GM12878 (cell line): ENCODE data around the gene OTOS.

ENCODE experiments used
- CTCF ChIP-seq, 3 experiments: IDR thresholded peaks in 2 of 3; conservative IDR thresholded peaks in 1 of 3; 2 replicates each; pipeline ENCODE4 v1.5.1; 2011; ENCODE audit warnings: low read depth in 3 of 3, low read length in 3 of 3, mild to moderate bottlenecking in 3 of 3, control low read depth in 2 of 3, moderate library complexity in 2 of 3, inconsistent platforms in 1 of 3, mixed read lengths in 1 of 3; ENCODE audit not compliant: control insufficient read depth in 2 of 3, insufficient read depth in 1 of 3; ENCODE audit errors: extremely low read depth in 1 of 3
- POLR2A ChIP-seq: IDR thresholded peaks from 2 replicates; pipeline ENCODE4 v1.6.1; 2011; ENCODE audit warnings: low read depth, mild to moderate bottlenecking, low read length
- TF ChIP-seq, protein P1 (sequence below): IDR thresholded peaks from 2 replicates; pipeline ENCODE4 v1.6.1; 2012; ENCODE audit warnings: mild to moderate bottlenecking, low read depth, low read length

GRCh38 chr2:240182476-240182875, 42.0 kb upstream of the OTOS start:
- TF ChIP-seq POLR2A: no peak
- no peak for TF ChIP-seq CTCF (IDR thresholded peaks at IDR 0.05 in 2 of 3, conservative IDR thresholded peaks at IDR 0.05 in 1 of 3; ENCODE audit: control insufficient read depth in 2 of 3, extremely low read depth in 1 of 3, insufficient read depth in 1 of 3, low read depth in 3 of 3, low read length in 3 of 3)
- TF ChIP-seq, protein P1, sequence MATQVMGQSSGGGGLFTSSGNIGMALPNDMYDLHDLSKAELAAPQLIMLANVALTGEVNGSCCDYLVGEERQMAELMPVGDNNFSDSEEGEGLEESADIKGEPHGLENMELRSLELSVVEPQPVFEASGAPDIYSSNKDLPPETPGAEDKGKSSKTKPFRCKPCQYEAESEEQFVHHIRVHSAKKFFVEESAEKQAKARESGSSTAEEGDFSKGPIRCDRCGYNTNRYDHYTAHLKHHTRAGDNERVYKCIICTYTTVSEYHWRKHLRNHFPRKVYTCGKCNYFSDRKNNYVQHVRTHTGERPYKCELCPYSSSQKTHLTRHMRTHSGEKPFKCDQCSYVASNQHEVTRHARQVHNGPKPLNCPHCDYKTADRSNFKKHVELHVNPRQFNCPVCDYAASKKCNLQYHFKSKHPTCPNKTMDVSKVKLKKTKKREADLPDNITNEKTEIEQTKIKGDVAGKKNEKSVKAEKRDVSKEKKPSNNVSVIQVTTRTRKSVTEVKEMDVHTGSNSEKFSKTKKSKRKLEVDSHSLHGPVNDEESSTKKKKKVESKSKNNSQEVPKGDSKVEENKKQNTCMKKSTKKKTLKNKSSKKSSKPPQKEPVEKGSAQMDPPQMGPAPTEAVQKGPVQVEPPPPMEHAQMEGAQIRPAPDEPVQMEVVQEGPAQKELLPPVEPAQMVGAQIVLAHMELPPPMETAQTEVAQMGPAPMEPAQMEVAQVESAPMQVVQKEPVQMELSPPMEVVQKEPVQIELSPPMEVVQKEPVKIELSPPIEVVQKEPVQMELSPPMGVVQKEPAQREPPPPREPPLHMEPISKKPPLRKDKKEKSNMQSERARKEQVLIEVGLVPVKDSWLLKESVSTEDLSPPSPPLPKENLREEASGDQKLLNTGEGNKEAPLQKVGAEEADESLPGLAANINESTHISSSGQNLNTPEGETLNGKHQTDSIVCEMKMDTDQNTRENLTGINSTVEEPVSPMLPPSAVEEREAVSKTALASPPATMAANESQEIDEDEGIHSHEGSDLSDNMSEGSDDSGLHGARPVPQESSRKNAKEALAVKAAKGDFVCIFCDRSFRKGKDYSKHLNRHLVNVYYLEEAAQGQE: no peak
